Panc1 (cell line): Measurements from ENCODE around the gene IL17RB.

Source experiments
- CTCF ChIP-seq: fragments of 450-650 bp; IDR thresholded peaks from 2 replicates; pipeline ENCODE4 v1.5.1; 2017; ENCODE audit warnings: mild to moderate bottlenecking
- POLR2AphosphoS5 ChIP-seq: IDR thresholded peaks from 2 replicates; pipeline ENCODE4 v1.6.1; 2012; ENCODE audit warnings: mild to moderate bottlenecking, low read depth, low read length, moderate library complexity
- REST ChIP-seq, 2 experiments: IDR thresholded peaks; 2 replicates each; pipeline ENCODE4 v1.6.1; 2011 to 2012; ENCODE audit warnings: low read depth in 2 of 2, control low read depth in 1 of 2, low read length in 1 of 2, mild to moderate bottlenecking in 1 of 2, moderate library complexity in 1 of 2; ENCODE audit not compliant: insufficient read depth in 1 of 2
- SIN3A ChIP-seq: IDR thresholded peaks from 2 replicates; pipeline ENCODE4 v1.6.1; 2012; ENCODE audit warnings: low read depth, mild to moderate bottlenecking, low read length, moderate library complexity, borderline replicate concordance; ENCODE audit not compliant: insufficient read depth

- TF ChIP-seq SIN3A = no peak
- no peak for TF ChIP-seq CTCF
- TF ChIP-seq POLR2AphosphoS5 = no peak
- no peak for TF ChIP-seq REST (IDR thresholded peaks at IDR 0.05; ENCODE audit: insufficient read depth in 1 of 2, low read depth in 2 of 2, low read length in 1 of 2)
Observed at GRCh38 chr3:53888232-53888631, 41.9 kb downstream of the IL17RB start.
